Dermis microvascular lymphatic vessel endothelial cell (primary cell): ENCODE results near the gene DCAF10. TPM values are rescaled to one million over a fixed set of nuclear protein-coding genes. Genes with fewer than 3 reads are reported as not detected.
"Not testable (repeated sequence)": the region's sequence is repeated elsewhere in the genome, so short reads cannot be mapped to it uniquely, and the experiment has no call there.

Experiments
- DNase-seq, 2 donors: peaks; one replicate each; pipeline versions ENCODE4 v3.0.0 to v3.0.0-alpha.2; 2010; ENCODE audit warnings: low read depth in 2 of 2
- total RNA-seq: library from RNA; depleted of rRNA; stranded (reverse); fragments of >200 nt; gene quantifications from 2 replicates; pipeline ENCODE4 v1.2.1, GENCODE V29; 2014

DCAF10 gene
- total RNA-seq, 1 donor from 2014 or later, result 12.3 TPM

GRCh38 chr9:37792122-37792521, 8.5 kb upstream of the DCAF10 start:
- no peak for DNase-seq

GRCh38 chr9:37796232-37796631, 4.4 kb upstream of the DCAF10 start:
- no peak for DNase-seq

GRCh38 chr9:37798677-37799076, 1.9 kb upstream of the DCAF10 start:
- DNase-seq, result no peak

GRCh38 chr9:37801287-37801850, 772 bp downstream of the DCAF10 start:
- DNase-seq, result peak in 1 of 2 donors; percentile 43

- DNase-seq, result no peak
These were observed 1.5 kb downstream of the DCAF10 start for GRCh38 chr9:37801959-37802711.

- DNase-seq, result no peak
These were observed 5.7 kb downstream of the DCAF10 start for GRCh38 chr9:37806271-37806670.

- DNase-seq, result not testable (repeated sequence)
These were observed 9.1 kb downstream of the DCAF10 start for GRCh38 chr9:37809676-37810075.

GRCh38 chr9:37811906-37812476, 11.4 kb downstream of the DCAF10 start:
- DNase-seq, result no peak

- DNase-seq, result no peak
These were observed 12.3 kb downstream of the DCAF10 start for GRCh38 chr9:37812773-37813379.

- DNase-seq, result no peak
These were observed 18.3 kb downstream of the DCAF10 start for GRCh38 chr9:37818849-37819248.

GRCh38 chr9:37820142-37820541, 19.5 kb downstream of the DCAF10 start:
- no peak for DNase-seq

- not testable (repeated sequence) for DNase-seq
These were observed 24.6 kb downstream of the DCAF10 start for GRCh38 chr9:37825174-37825573.

- no peak for DNase-seq
These were observed 27.0 kb downstream of the DCAF10 start for GRCh38 chr9:37827483-37828165.

GRCh38 chr9:37835821-37836220, 35.2 kb downstream of the DCAF10 start:
- no peak for DNase-seq

- no peak for DNase-seq
These were observed 35.8 kb downstream of the DCAF10 start for GRCh38 chr9:37836386-37836785.

GRCh38 chr9:37839496-37840461, 39.2 kb downstream of the DCAF10 start:
- peak in 1 of 2 donors; percentile 27 for DNase-seq

GRCh38 chr9:37840560-37841194, 40.1 kb downstream of the DCAF10 start:
- DNase-seq, result peak in 1 of 2 donors; percentile 65

GRCh38 chr9:37852222-37852621, 51.6 kb downstream of the DCAF10 start:
- no peak for DNase-seq

GRCh38 chr9:37856551-37856950, 56.0 kb downstream of the DCAF10 start:
- no peak for DNase-seq

- DNase-seq, result peak in 1 of 2 donors; percentile 20
These were observed 58.4 kb downstream of the DCAF10 start for GRCh38 chr9:37859043-37859442.
